Measurements from ENCODE around the gene RAPGEF1.
"Not testable (repeated sequence)": the region's sequence is repeated elsewhere in the genome, so short reads cannot be mapped to it uniquely, and the experiment has no call there.

The RAPGEF1 gene

DNA sequence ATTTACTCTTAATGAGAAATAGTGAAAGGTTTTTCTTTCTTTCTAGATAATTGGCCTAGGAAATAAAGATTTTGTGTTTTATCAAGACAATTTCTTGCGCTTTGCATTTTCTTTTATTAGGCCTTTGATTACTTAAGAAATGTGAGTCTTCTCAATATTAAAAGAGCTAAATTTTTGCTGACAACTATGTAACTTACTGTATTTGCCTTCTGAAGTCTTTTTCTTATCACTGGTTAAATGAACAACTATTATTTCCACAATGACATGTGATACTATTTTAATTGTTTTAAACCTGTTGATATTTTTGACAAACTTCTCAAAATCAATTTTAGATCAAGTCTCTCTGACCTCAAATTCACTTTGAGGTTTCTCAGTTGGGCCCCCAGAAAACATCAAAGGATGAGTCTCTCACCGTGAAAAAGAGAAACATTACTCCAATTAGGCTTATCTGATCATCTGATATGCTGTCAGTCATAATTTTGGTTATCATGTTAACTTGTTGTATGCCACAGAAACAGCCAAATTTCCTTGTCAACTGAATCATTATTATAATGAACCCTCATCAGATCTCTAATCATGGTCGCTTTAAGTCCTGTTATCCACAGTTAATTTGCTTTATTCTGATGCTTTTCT lies 48.8 kb downstream of the RAPGEF1 start:
- peak; percentile 46 for DNase-seq (ENCODE audit: low spot score)

DNA sequence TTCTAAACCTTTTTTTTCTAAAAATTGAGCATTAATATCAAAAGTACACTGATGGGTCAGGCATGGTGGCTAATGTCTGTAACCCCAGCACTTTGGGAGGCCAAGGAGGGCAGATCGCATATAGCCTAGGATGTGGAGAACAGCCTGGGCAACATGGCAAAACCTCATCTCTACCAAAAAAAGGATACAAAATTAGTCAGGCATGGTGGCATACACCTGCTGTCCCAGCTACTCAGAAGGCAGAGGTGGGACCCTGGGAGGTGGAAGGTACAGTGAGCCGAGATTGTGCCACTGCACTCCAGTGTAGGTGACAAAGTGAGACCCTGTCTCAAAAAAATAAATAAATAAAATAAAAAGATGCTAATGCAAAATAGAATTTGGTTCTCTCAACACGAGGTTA lies 49.4 kb downstream of the RAPGEF1 start:
- DNase-seq (ENCODE audit: low spot score), result no peak

DNA sequence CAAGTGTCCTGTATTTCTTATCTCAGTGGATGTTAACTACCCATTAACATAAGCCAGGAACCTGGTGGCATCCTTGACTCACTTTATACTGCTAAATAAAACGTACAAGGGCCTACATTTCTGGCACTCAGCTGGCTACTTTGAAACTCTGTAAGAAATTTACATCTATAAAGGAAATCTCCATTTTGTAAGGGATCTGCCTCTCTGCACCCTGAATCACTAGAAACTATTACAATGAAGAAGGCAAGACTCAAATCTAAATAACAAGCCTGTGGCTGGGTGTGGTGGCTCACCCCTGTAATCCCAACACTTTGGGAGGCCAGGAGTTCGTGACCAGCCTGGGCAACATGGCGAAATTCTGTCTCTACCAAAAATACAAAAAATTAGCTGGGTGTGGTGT lies 51.5 kb downstream of the RAPGEF1 start:
- no peak for DNase-seq (ENCODE audit: low spot score)

DNA sequence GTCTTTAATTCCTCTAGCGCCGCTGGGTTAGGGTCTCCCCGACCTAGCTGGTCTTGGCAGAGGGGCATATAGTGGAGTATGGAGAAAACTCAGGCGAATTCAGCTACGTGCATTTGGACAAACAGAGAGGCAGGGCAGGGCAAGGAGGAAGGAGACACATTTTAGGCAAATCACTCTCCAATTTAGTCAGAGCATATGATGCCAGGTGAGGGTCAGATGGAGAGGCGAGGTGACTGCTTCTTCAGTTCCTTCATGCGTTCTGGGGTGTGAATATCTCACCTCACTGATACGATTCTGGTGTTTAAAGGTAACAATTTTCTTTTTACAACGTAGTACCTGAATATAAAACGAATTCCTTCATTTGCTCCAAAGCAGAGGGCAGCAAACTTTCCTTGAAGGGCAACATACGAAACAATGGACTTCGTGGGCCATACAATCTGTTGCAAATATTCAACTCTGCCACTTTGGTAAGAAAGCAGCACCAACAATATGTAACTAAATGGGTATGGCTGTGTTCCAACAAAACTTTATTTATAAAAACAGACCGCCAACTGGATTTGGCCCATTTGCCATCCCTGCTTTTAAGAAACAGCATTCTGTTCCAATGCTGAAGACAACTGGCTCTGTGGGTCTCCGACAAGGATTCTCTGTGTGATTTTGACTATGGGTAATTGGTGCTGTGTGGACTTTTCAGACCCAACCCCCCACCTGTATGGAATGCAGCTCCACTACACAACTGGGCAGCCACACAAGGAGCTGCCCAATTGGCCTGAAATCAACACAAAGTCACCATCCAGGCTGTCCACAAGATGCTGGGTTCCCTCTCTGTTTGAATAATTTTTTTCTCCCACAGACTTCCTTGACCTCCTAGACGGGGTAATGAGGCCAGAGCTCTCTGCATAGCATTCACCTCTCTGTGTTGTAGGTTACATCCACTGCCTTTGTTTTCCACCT lies 53.8 kb downstream of the RAPGEF1 start:
- no peak for DNase-seq (ENCODE audit: low spot score)

DNA sequence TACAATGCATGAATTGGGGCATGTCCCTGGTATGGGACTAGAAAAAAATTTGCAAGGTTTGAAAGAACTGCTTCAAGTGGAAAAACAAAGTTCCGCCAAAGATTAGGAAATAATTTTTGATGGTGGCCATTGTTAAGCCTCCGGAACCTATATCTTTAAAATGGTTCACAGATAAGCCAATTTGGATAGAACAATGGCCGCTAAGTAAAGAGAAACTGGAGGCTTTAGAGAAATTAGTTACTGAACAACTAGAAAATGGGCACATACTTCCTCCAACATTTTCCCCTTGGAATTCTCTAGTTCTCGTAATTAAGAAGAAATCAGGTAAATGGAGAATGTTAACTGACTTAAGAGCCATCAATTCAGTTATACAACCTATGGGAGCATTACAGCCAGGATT lies 56.8 kb downstream of the RAPGEF1 start:
- not testable (repeated sequence) for DNase-seq (ENCODE audit: low spot score)

DNA sequence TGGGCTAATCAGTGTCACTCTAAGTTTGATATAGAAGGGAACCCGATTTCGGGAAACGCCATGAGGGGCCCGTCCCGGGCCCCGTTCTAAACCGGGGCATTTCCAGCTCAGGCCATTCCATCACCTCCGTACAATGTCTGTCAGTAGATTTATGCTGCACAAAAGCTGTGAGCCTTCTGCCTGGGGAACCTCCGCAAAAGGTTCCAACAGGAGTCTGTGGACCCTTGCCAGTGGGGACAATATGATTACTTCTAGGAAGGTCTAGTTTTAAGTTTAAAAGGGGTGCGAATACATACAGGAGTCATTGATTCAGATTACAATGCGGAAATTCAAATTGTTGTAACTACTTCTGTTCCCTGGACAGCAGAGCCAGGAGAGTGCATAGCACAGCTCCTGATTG lies 57.6 kb downstream of the RAPGEF1 start:
- DNase-seq (ENCODE audit: low spot score), result no peak

DNA sequence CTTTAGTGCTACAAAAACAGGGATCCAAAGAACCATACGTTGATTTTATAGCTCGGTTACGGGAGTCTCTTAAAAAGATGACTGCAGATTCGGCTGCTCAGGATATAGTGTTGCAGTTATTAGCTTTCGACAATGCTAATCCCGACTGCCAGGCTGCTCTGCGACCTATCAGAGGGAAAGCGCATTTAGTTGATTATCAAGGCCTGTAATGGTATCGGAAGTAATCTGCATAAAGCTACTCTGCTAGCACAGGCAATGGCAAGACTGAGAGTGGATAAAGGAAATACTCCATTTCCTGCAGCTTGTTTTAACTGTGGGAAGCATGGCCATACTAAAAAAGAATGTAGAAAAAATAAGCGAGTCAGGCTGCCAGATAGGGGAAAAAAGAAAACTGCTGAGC lies 58.0 kb downstream of the RAPGEF1 start:
- DNase-seq (ENCODE audit: low spot score), result not testable (repeated sequence)

DNA sequence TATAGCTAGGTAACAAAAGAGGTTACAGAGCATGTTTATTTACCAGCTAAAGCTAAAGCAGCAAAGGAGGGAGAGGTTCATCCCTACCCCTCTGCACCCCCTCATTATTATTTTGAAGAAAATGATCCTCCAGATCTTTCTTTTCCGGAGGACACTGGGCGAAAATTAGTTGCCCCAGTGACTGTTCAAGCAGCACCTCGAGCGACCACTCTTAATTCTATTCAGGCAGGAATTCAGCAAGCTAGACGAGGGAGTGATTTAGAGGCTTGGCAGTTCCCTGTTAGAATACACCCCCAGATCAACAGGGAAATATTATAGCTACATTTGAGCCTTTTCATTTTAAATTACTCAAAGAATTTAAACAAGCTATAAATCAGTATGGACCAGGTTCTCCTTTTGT lies 58.8 kb downstream of the RAPGEF1 start:
- not testable (repeated sequence) for DNase-seq (ENCODE audit: low spot score)

DNA sequence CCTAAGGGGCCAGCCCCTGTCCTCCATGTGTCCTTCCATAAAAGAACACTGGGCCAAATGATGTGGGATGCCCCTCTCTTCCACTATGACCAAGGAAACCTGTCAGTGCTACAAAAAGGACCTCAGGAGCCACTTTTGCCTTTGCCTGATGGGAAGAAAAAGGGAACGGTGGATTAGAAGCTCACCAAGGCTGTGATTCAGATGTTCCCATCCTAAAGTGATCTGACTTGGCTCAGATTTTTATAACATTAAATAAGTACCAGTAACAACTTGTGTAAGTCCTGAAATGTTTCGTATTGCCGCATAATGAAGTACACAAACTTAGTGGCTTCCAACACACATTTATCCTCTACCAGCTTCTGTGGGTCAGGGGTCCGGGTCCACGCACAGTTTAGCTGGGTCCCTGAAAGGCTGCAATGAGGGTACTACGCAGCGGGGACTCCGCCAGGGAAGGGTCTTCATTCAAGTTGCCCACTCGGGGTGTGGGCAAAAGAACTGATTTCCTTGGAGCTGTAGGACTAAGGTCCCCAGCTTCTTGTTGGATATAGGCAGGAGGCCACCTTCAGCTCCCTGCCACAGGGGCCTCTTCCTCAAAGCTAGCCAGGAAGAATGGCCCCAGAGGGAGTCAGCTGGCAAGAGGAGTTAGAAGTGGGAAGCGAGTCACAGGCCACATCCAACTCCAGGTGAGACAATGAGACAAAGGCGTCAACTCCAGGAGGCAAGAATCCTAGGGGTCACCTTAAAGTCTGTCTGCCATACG lies 60.4 kb downstream of the RAPGEF1 start:
- no peak for DNase-seq (ENCODE audit: low spot score)

DNA sequence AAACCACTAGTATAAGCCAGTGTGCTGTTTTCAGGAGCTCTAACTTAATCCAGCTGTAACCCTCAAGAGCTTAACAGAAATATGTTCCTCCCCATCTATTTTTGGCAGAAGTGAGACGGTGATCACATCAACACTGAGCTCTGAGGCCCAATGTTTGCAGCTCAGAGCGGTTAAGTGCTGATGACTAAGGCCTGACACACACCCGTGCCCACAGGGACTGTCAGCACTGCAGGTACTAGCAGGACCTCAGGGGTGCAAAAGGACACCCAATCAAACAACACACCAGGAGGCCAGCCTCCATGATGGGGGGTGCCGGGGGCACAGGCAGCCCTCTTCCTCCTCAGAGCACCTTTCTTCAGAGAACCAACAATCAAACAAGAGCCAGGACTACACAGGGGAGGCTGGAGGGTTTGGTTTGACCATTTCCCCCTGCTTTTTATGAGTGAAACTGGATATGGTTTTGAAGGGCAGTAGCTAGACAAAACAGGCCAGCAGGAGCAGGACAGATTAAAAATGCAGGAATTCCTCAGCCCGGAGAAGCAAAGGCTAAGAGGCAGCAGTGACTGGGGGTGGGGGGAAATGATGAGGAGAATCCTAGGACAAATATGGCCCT lies 61.3 kb downstream of the RAPGEF1 start:
- DNase-seq (ENCODE audit: low spot score), result no peak

DNA sequence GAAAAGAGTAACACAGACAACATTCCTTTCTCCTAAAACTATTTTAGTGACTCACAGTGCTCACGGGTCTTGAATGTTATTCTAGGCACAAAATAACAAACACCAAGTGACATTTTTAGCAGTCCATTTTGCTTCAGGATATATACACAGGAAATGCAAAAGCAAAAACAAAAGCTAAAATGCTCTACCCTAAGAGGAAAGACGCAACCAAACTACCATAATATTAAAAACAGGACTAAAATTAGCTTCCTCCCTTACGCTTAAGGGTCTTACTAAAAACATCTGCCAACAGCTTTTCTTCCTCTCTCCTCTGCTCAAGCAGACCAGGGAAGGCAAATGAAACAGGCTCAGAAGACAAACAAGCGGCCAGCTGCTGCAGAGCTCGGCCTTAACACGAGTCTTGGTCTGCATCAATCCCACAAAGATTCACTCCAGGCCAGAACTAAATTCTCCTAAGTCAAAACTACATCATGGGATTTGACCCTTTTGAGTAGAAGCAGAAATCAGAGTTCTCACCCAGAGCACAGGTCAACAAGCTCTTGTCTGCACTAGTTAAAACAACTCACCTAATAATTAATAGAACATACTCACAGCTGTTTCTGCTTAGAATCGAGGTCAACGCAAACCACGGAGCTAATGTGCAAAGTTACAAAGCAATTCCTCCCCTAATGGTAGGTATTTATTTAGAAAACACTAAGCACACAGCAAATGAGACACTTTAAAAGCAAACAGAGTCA lies 62.3 kb downstream of the RAPGEF1 start:
- peak; percentile 49 for DNase-seq (ENCODE audit: low spot score)

DNA sequence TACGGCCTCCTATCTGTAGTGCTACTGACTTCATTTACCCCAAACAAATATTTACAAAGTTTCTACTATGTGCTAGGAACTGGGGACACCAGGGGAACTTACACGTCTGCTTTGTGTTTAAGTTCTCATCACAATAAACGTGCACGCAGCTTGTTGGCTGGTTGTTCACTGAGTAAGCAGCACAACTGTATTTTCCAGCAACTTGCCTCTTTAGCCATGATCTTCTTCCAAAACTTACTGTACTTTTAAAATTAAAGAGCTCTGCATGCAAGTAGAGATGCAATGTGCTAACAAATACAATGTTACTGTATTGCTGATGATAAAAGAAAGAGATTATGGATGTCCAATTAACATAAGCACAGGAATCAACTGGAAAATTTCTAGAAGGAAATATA lies 62.8 kb downstream of the RAPGEF1 start:
- no peak for DNase-seq (ENCODE audit: low spot score)

DNA sequence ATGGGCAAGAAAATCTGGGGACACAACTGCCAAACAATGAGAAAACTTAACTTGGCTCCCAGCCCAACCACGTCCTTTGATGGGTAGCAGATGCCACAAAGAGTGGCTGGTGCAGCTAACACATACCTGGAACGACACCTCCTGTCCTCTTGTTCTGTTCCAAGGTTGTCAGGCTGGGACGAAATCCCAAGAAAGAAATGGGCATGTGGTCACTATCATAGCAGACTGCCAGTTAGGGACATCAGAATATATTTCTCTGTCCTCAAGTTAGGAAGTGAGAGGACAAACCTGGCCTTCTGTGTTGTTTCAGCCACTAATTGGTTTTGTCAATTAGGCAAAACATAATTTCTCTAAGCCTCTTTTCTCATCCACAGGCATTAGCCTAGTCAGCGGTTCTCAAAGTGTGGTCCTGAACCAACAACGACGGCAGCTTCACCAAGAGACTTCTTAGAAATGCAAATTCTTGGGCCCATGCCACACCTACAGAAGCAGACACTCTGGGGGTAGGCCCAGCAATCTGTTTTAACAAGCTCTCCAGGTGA lies 63.4 kb downstream of the RAPGEF1 start:
- peak; percentile 57 for DNase-seq (ENCODE audit: low spot score)

DNA sequence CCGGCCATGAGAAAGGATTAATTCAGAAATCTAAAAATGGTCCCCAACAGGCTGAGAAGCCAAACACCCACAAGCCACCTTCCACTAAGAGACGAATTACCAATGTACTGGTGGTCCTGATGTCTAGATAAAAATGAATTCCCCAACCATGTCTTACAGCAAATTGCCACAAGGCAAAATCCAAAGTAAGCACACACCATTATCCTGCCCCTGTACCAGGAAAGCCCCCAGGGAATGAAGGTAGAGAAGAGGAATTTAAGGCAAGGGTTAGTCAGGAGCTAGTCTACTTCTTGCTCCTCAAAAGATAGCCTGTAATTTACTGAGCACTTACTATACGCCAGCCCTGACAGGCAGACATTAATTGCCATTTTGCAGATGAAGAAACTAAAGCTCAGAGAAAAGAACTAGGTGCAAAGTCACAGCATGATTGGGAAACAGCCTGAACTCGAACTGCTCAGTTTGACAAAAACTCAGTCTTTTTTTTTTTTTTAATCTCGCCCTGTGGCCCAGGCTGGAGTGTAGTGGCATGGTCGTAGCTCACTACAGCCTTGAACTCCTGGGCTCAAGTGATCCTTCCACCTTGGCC lies 64.3 kb downstream of the RAPGEF1 start:
- DNase-seq (ENCODE audit: low spot score), result no peak

DNA sequence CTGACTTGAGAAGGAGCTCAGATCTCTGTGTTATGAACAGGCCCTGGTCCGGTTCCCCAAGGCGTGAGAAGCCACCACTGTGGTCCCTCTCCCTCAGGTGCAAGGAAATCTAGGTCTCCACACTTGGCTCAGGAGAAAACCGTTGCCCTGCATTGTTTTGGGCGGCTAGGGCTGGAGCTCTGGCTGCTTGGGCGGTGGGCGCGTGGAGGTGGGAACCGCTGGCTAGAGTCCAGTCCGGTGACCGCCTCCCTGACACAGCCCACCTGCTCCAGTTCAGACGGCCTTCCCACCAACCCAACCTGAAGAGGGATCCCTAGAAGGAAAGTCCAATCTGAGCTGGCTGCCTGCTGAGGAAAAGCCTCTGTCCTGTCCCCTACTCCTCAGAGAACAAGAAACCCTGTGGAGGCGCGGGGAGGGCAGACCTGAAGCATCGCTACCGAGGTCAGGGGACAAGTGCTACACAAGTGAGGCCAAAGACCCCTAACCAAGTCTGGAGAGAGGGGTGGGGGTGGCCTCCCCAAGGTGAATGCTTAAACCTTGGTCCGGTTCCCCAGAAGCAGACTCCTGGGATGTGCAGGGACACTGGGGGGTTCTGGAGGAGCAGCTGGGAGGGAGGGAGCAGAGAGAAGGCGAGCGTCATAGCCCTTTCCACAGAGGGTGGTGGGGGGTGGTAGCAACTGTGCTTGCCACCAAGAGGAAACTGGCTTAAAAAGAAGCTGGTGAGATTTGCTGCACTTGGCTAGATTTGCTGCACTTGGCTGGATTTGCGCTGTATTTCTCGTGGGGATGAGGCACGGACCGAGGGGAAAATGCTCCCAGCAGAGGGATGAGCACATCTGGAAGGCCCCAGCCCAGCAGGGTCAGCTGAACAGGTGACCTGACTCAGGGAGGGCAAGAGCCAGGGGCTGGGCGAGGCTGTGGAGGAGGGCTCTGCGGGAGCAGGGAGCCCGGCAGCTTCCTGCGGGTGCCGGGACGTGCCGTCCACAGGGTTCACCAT lies 65.2 kb downstream of the RAPGEF1 start:
- DNase-seq (ENCODE audit: low spot score), result no peak

DNA sequence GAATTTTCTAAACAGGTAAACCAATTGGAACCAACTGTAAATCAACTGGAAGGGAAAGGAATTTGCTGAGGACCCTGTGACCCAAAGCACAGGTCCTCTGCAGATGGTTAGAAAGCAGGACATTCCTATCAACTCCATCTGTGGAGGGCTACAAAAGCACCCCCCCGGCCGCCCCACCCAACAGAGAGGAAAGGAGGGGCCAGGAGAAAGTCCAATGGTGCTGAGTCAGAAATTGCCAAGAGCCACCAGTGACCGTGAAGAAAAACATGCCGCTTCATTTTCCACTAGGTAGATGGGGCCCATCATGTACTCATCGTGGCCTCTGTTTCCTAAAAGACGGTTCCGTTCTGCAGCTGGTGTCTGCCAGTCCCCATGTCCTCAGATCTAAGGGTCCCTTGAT lies 66.3 kb downstream of the RAPGEF1 start:
- no peak for DNase-seq (ENCODE audit: low spot score)

DNA sequence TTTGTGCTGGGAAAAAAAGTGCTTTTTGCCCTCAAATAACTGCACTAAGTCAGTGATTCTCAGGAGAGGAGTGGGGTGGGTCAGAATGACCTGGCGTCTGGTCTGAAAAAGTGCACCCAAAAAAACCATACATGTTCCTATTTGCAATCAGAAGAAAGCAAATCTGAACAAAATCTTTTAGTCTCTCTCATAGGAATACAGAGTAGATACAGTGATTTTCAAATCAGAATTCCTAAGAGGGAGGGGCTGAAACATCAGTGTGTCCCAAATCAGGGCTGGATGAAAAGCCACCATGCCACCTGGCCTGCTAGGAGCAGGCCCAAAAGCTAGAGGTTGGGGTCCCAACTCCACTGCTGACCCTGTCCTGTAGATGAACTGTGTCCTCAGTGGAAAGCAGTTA lies 66.8 kb downstream of the RAPGEF1 start:
- no peak for DNase-seq (ENCODE audit: low spot score)

DNA sequence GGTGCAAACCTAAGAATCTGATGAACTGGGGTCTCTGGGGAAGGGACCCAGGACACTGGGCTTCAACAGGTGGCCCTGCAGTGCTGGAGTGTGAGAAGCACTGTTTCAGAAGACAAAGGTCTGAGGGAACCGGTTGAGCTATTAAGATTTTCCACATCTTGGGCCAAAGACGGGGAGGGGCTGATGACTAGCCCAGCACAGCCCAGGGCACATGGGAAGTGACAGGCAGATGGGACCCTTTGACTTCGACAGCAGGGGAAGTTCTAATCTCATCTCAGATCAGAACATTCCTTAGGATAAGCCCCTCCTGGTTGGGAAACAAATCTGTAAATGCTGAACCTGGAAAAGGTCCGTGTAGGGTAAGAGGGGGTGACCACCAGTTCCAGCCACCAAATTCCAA lies 67.4 kb downstream of the RAPGEF1 start:
- DNase-seq (ENCODE audit: low spot score), result no peak

DNA sequence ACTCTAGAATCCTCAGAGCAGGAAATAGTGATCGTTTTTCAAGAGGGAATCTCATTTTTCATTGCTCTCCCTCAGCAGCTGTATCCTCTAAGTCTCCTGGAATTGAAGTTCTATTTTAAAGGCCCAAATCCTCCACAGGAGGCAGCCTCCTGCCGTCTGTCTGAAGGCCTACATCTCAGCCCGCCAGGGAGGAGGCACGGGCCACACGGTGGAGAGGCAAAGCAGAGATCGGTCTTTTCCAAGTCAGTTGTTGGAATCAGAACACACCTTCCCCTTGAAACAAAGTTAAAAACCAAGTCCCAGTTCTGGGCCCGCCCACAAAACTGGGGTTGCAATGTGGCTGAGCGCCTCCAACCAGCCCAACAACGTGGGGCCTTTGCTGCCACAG lies 68.7 kb downstream of the RAPGEF1 start:
- no peak for DNase-seq (ENCODE audit: low spot score)

Measured in SK-N-DZ (cell line).